Dermis microvascular lymphatic vessel endothelial cell (primary cell): ENCODE measurements around the gene ATP2C2. TPM values are rescaled to one million over a fixed set of nuclear protein-coding genes. Genes with fewer than 3 reads are reported as not detected.
"Not testable (repeated sequence)": the region's sequence is repeated elsewhere in the genome, so short reads cannot be mapped to it uniquely, and the experiment has no call there.

ENCODE experiments used
- DNase-seq, 2 donors: peaks; one replicate each; pipeline versions ENCODE4 v3.0.0 to v3.0.0-alpha.2; 2010; ENCODE audit warnings: low read depth in 2 of 2
- total RNA-seq: library from RNA; depleted of rRNA; stranded (reverse); fragments of >200 nt; gene quantifications from 2 replicates; pipeline ENCODE4 v1.2.1, GENCODE V29; 2014

ATP2C2 gene
- total RNA-seq, 1 donor from 2014 or later: not detected

GRCh38 chr16:84340325-84341040, 27.9 kb upstream of the ATP2C2 start:
- DNase-seq: no peak

DNA sequence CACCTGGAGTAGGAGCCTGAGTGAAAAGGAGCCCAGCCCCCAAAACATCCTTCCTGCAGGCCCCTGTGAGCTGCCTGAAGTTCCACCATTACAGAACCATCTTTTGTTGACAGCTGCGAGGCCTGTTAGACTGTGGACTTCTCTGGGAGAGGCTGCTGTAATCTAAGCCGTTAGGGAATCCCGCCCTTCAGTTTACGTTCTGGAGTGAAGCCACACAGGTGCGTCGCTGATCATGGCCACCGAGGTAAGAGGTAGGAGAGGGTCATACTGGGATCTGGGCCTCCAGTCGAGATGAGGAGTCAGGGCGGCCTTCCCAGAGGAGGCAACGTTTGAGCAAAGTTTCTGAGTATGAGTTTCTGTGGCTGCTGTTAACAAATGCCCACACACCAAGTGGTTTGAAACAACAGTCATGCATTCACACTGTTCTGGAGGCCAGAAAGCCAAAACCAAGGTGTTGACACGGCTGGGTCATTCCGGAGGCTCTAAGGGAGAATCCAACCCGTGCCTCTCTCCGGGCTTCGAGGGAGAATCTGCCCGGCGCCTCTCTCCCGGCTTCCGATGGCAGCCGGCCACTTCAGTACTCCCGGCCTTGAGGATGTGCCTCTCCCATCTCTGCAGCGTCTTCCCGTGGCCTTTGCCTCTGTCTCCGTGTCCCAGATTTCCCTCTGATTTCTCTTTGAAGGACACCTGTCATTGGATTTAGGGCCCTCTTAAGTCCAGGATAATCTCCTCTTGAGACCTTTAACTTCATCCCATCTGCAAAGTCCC, 26.6 kb upstream of the ATP2C2 start:
- no peak for DNase-seq

DNA sequence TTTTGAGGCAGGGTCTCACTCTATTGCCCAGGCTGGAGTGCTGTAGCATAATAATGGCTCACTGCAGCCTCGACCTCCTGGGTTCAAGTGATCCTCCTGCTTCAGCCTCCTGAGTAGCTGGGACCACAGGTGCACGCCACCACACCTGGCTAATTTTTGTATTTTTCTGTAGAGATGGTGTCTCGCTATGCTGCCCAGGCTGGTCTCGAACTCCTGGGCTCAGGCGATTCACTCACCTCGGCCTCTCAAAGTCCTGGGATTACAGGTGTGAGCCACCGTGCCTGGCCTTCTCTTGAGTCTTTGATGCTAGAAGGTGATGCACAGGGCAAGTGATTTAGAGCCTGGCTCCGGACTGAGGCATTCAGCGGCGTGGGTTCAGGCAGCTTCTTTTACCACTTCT, 24.5 kb upstream of the ATP2C2 start:
- not testable (repeated sequence) for DNase-seq

GRCh38 chr16:84344781-84345180, 23.6 kb upstream of the ATP2C2 start:
- no peak for DNase-seq

GRCh38 chr16:84347161-84347560, 21.2 kb upstream of the ATP2C2 start:
- DNase-seq: no peak

DNA sequence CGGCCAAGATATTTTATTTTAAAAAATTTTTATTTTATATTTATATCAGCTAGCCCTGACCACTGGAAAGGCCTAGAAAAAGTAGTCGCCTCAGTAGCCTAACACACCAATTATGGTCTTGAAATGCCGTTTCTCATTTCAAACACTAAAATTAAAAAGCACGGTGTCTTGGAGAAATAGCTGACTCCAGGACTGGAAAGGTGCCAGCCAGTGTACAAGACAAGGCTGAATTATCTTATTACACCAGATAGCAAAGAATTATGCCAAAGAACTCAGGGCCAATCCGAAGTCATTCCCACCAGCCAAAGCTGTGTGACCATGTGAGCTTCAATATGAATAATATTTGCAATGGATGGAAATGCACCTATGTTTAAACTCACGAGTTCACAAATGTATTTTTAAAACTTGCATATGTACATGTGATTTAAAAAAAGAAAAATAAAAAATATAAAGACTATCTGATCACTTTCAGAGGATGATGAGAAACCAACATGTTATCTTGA, 19.9 kb upstream of the ATP2C2 start:
- DNase-seq: no peak

GRCh38 chr16:84349862-84350684, 18.3 kb upstream of the ATP2C2 start:
- DNase-seq: no peak

DNA sequence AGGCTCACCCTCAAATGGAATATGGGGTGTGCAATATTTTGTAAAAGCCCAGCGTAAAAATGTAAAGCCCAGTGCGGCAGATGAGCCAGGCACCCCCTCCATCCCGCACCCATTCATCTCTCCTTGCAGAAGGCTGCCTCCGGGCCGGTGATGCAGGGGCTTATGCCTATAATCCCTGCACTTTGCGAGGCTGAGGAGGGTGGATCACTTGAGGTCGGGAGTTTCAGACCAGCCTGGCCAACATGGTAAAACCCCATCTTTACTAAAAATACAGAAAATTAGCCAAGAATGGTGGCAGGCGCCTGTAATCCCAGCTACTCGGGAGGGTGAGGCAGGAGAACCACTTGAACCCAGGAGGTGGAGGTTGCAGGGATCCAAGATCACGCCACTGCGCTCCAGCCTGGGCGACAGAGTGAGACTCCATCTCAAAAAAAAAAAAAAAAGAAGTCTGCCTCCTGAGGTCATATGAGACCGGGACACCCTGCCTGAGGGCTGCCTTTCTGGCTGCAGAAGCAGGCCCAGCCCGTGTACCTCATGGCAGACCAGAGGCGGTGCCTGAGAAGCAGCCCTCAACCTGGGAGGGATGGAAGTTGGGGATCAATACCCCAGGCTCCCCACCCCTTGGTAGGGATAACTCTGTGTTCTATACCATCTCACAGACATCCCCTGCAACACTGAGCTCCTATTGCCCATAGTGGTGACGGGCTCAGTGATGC, 17.5 kb upstream of the ATP2C2 start:
- no peak for DNase-seq

GRCh38 chr16:84351630-84352029, 16.7 kb upstream of the ATP2C2 start:
- DNase-seq: no peak

- no peak for DNase-seq
Measured at GRCh38 chr16:84354306-84354705, 14.0 kb upstream of the ATP2C2 start.

DNA sequence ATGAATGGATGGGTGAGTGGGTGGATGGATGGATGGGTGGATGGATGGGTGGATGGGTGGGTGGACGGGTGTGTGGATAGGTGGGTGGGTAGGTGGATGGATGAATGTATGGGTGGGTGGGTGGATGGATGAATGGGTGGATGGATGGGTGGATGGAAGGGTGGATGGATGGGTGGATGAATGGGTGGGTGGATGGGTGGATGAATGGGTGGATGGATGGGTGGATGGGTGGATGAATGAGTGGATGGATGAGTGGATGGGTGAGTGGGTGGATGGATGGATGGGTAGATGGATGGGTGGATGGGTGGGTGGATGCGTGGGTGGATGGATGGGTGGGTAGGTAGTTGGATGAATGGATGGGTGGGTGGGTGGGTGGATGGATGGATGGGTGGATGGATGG, 13.2 kb upstream of the ATP2C2 start:
- DNase-seq: no peak

- no peak for DNase-seq
Measured at GRCh38 chr16:84356176-84356575, 12.2 kb upstream of the ATP2C2 start.

DNA sequence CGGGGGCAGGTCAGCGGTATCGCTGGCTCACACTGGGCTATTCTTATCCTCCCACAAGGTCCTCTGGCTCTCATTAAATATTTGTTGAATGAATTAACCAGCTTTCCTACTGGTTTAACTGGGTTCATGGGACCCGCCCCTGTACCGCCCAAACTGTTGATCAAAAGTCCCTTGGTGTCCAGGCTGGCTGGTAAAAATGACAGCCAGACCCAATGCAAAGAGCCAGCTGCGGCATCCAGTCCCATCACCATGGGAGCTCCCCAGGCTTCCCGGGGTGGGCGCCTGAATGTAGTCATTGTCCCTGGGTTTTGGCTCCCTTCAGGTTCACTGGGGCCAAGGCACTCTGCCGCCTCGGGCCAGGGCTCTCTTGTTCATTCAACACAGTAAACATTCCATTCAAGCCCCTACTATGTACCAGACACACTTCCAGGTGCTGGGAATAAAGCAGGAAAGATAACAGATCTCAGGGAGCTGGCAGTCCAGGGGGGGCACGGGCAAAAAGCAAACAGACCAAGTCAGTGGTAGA, 11.7 kb upstream of the ATP2C2 start:
- no peak for DNase-seq

DNA sequence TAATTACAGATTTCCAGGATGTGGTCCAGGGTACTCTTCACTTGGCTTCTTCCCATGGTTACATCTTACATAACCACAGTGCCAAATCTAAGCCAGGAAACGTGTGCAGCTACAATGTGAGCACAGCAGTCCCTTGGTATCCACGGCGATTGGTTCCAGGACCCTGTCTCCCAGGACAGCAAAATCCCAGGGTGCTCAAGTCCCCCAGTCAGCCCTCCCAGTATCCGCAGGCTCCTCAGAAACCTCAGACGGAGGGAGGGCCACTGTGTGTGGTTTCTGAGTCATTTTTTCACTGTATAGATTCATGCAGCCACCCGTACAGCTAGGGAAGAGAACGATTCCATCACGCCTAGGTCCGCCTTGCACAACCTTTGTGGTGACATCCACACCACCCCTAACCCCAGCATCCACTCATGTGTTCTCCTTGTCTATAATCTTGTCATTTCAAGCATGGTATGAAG, 11.1 kb upstream of the ATP2C2 start:
- DNase-seq: no peak

DNA sequence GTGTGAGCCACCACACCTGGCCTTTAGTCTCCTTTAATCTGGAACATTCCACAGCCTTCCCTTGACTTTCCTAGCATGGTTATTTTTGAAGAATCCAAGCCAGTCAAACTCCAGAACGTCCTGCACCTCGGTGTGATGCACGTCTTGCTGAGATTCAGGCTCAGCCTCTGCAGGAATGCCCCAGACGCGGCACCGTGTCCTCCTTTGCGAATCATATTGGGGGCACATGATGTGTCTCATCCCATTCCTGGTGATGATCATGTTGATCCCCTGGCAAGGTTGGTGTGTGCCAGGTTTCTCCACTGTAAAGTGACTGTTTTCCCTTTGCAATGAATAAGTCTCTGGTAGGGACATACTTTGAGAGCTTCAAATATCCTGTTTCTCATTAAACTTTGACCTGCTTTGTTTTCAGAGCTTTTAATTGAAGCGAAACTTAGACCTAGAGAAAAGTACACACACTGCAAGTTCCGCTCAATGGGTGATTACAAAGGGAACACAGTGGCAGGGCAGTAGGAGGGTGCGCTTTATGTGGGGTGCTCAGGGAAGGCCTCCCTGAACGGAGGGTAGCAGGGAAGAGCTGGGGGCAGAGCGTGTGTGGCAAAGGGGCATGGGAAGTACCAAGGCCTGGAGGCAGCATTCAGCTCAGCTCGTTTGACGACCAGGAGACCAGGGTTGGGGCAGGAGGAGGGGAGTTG, 9.6 kb upstream of the ATP2C2 start:
- no peak for DNase-seq

DNA sequence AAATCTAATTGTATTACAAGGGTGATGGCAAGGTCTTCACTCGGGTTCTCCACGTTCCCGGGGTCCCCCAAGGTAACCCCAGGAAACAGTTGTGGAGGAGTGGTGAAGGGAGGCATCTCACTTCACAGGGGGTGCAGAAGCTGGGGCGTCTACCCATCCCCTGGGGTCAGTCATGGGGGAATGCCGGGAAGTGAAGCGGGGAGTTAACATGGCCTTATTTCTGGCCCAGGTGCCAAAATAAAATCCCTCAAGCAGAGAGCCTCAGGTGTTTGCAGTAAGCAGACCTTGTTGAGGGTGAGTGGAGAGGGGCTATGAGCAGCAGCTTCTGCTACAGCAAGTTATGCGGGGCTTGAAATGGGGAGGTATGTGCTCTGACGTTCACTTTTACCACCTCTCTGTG, 9.0 kb upstream of the ATP2C2 start:
- DNase-seq: no peak

DNA sequence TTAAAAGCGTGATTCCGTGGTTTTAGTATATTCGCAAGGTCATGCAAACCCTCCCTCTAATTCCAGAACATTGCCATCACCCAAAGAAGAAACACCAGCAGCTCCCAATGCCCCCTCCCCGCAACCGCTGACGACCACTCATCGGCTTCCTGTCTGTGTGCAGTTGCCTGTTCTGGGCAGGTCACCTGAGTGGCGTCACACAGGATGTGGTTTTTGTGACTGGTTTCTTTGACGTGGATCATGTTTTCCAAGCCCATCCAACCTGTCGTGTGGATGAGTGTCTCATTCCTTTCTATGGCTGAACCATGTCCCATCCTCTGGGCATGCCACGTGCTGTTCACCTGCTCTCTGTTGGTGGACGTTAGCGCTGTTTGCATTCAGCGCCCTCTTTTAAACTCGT, 8.2 kb upstream of the ATP2C2 start:
- no peak for DNase-seq

DNA sequence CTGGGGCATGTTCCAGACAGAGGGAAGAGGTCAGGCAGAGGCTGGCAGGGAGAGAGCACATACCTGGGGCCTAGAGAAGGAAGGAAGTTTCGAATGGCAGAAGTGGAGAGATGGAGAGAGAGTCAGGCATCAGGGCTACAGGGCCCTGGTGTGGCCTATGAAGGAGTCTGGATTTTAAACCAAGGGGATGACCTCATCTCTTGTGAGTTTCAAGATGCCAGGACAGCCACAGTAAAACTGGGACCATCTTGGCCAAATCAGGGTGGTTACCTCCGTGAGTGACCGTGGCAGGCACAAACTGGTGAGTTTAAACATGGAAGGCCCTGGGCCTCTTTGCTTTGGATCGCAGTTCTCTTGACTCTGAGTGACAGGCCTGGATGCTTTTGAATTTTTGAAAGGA, 7.6 kb upstream of the ATP2C2 start:
- no peak for DNase-seq

- DNase-seq: no peak
Measured at GRCh38 chr16:84361546-84361945, 6.8 kb upstream of the ATP2C2 start.

DNA sequence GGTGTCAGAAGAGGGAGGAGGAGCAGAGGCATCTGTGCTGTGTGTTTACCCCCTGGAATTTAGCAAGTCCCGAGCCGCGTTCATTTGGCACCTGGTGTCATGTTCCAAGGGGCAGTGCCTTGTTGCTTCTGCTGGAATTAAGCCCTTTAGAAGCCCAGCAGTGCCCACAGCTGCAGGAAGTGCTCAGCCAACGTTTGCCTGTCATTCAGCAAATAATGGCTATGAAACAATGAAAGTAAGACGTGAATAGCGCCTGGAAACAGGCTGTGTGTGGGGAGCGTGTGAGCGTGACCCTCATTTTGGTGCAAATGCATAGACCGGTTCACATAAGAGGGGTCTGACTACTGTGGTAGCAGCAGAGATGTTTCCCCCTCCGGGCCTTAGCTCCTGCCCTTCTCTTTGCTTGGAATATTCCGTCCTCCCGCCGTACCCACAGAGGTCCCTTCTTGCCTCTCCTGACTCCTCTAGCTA, 5.8 kb upstream of the ATP2C2 start:
- no peak for DNase-seq
